CD4-positive, alpha-beta T cell treated with Interleukin-15 for 1 hour (primary cell): ENCODE data around the gene POLR2M.

ENCODE experiments used
- DNase-seq: peaks from one replicate; pipeline ENCODE4 v3.0.0-alpha.2; 2020

POLR2M gene

DNA sequence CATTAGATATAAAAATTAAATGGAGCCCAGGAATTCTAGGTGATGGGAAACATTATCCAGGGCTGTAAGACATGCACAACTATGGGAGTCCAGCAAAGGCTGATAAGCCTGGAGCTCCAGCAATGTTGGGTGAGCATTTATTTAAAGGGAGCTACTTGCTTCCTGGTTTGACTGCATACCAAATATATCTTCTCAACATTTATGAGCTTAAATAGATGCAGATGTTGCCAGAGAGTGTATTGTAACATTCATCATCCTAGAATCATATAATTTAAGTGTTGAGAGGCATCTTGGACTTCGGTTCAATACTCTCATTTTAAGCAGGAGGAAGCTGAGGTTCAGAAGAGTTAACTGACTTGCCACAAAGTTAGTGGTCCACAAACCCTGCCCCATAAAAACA, 12.2 kb upstream of the POLR2M start:
- no peak for DNase-seq

DNA sequence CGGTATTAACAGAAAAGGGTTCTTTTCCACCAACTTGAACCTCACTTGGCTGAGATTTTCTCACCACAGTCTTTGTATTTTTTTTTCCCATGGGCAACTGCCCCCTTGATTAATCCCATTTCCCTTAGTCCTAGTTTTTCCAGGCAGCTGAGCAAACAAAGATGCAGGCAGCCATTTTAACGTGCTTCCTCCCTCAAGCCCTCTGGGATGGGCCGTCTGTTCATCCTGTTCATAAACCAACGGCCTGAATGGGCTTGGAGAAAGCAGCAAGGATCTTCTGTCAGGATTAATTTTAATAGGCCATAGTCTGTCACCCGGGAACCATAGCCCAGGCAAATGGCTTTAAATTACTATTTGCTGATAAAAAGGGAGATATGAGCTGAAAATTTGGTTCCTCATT, 10.4 kb upstream of the POLR2M start:
- no peak for DNase-seq

- no peak for DNase-seq
Observed at GRCh38 chr15:57697588-57697987, 8.9 kb upstream of the POLR2M start.

GRCh38 chr15:57698243-57698642, 8.3 kb upstream of the POLR2M start:
- DNase-seq, result no peak

GRCh38 chr15:57698991-57699390, 7.5 kb upstream of the POLR2M start:
- DNase-seq, result no peak

DNA sequence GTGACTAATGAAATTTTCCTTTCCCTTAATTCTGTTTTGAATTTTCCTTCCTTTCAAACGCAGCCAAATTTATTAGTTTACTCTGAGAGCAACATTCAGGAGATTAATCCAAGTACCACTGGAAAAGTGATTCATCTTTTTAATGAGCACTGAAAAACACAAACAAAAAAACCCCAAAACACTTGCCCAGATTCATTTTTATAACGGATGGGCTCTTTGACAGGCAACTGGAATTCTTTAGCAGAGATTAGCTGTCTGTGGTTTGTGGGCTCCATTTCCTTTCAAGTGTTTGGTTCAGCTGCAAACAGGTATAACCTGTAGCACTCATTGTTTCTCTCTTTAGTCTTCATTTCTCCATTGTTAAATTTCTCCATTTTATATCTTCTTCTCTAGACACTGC, 3.1 kb upstream of the POLR2M start:
- no peak for DNase-seq

- DNase-seq, result no peak
Observed at GRCh38 chr15:57704441-57704840, 2.1 kb upstream of the POLR2M start.

GRCh38 chr15:57705746-57706404, 639 bp upstream of the POLR2M start:
- no peak for DNase-seq

DNA sequence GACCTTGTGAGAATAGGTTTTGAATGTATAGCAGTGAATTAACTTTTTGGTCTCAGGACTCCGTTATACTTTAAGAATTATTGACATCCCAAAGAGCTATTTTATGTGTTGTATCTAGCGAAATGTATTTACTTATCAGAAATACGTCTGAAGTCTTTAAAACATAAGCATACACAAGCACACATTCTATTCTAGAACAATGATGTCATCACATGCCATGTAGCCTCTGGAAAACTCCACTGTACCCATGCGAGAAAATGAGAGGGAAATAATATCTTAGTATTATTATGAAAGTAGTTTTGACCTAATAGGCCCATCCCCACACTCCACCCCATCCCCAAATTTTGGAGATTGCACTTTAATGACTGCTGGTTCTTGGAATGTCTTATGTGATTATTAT, 1.5 kb downstream of the POLR2M start:
- no peak for DNase-seq

GRCh38 chr15:57718309-57718708, 11.8 kb downstream of the POLR2M start:
- no peak for DNase-seq

DNA sequence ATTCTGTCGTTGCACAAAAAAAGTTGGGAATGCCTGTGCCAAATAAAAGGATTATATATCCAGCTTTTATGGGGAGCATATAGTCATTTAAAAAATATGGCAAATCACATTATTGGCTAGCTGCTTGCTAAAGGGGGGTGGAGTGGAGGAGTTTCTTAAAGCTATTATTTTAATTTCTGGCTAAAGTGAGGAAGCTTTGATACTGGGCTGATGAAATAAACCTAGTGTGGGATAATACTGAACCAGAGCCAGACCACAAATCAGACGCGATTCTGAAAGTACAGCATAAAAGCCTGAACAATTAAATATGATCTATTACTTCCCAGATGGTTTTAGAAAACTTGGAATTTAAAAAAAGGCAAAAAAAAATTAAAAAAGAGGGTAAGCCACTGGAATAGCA, 14.4 kb downstream of the POLR2M start:
- no peak for DNase-seq

- no peak for DNase-seq
Observed at GRCh38 chr15:57726411-57726810, 19.9 kb downstream of the POLR2M start.

GRCh38 chr15:57727031-57727430, 20.5 kb downstream of the POLR2M start:
- no peak for DNase-seq

GRCh38 chr15:57728436-57728835, 21.9 kb downstream of the POLR2M start:
- no peak for DNase-seq

DNA sequence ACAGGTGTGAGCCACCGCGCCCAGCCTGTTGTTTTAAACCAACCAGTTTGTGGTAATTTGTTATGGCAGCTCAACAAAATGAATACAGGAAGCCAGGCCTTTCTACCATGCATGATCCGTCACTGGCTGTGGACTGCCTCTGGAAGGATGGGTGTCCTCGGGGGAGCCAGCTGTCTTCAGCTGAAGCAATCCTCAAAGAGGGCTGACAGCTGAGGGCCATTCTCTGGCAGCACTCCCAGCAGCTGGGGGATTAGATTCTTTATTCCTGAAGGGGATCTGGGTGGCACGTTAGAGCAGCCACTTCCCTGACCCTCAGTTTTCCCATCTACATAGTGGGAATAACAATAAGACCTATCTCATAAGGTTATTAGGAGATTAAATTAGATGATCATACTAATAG, 24.4 kb downstream of the POLR2M start:
- no peak for DNase-seq

- no peak for DNase-seq
Observed at GRCh38 chr15:57731530-57732103, 25.1 kb downstream of the POLR2M start.

GRCh38 chr15:57732526-57733331, 26.2 kb downstream of the POLR2M start:
- DNase-seq, result no peak

DNA sequence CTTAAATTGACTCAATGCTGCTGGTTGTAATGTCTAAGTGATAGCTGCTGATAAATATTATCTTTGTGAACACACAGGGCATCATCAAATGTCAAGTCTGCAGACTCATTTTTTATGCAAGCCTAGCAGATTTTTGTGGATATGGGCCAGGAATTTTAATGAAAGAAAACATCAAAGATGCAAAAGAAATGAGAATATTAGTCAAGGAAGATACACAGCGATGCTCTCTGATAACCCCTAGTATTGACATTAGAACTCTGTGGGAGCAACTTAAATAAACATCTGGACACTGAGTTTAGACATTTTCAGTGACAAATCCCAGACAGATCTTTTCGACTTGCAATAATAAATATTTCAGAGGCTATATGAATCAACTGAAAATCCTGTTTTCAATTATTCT, 28.3 kb downstream of the POLR2M start:
- no peak for DNase-seq

DNA sequence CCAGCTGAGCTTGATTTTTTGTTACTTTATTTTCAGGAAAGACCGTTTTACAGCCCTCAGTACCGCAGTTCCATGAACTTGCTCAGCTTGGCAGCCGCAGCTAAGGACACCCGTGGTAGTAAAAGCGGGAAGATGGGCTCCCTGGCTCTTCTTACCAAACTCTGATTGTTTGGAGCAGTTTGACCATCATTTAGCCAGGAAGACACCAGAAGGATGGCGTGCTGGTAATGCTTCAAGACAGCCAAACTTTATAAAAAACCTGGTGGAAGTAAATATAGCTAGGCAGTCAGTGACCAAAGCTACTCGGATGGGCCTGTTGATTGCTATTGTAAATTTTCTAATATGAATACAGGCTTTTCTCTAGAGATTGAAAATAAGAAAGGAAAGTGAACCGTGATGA, 28.9 kb downstream of the POLR2M start:
- DNase-seq, result no peak

GRCh38 chr15:57735891-57736290, 29.4 kb downstream of the POLR2M start:
- no peak for DNase-seq

DNA sequence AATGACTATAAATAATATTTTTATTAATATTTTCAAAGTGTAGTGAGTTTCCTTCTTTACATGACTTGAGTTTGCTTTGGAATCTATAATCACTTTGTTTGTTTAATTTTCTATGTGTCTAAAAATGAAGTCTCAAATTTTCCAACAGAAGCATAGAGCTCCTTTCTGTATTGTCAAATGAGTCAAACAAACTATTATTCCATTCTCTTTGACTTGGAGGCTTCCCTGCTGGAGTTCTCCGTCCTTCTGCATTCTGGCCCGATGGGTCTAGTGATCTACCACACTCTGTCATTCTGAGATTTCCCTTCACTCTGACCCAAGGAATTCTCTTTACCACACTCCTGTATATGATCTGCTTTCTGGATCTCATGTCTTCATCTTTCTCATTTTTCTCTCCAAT, 30.1 kb downstream of the POLR2M start:
- DNase-seq, result no peak

DNA sequence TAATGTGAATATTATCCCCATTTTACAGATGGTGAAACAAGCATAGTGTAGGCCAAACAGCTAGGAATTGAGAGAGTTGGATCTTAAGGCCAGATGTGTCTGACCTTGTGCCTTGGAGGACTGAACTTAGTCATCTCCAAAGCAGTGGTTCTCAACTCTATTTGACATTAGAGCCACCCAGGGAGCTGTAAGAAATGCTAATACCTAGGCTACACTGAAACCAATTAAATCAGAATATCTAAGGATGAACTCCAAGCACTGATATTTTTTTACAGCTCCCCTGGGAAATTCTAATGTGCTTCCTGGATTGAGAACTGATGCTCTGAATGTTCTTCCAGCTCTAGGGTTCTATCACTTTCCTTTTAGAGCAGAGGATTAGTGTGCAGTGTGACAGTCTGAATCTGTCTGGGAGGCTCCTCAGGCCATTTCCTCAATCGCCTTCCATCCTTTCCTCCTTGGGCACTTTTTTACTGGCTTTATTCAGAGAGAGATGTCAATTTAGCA, 32.3 kb downstream of the POLR2M start:
- no peak for DNase-seq

GRCh38 chr15:57740048-57740447, 33.5 kb downstream of the POLR2M start:
- DNase-seq, result no peak

GRCh38 chr15:57741089-57741488, 34.6 kb downstream of the POLR2M start:
- no peak for DNase-seq
